A673 (cell line): ENCODE measurements around the gene SCMH1. TPM values are rescaled to one million over a fixed set of nuclear protein-coding genes. Genes with fewer than 3 reads are reported as not detected.

ENCODE experiments used
- BruUV-seq: library from RNA; stranded (reverse); fragments of 400-500 nt; replicated peaks from 2 replicates; lab custom pipeline; 2021; lab: Mats Ljungman, UMichigan
- CTCF ChIA-PET: fragments of 300-600 bp; sonication (Branson Sonifier 250); formaldehyde crosslinking; loops from one replicate; lab custom pipeline; 2022; ENCODE audit warnings: antibody characterized with exemption; lab: Charles Lee
- POLR2A ChIA-PET: fragments of 300-600 bp; sonication (Branson Sonifier 250); formaldehyde crosslinking; loops from one replicate; lab custom pipeline; 2022; ENCODE audit warnings: antibody characterized with exemption; ENCODE audit not compliant: low non-redundant PET; lab: Charles Lee
- DNase-seq: peaks from one replicate; pipeline ENCODE4 v3.0.0-alpha.2; 2015; ENCODE audit warnings: low spot score
- H3K27ac ChIP-seq: fragments of 200-600 bp; sonication (generic); 2 replicates; pipeline ENCODE4 v1.5.1; 2016; ENCODE audit warnings: mixed run types, low read depth, mild to moderate bottlenecking, mixed read lengths, antibody characterized with exemption, low read length; ENCODE audit not compliant: poor library complexity, severe bottlenecking
- H3K27me3 ChIP-seq: fragments of 200-600 bp; sonication (generic); replicated peaks from 2 replicates; pipeline ENCODE4 v1.6.1; 2017; ENCODE audit warnings: mixed run types, low read depth, mild to moderate bottlenecking, mixed read lengths, antibody characterized with exemption, low read length; ENCODE audit not compliant: insufficient read depth, poor library complexity
- H3K36me3 ChIP-seq: fragments of 200-600 bp; sonication (generic); 2 replicates; pipeline ENCODE4 v1.6.1; 2016; ENCODE audit warnings: mixed run types, mild to moderate bottlenecking, mixed read lengths, antibody characterized with exemption, low read length; ENCODE audit not compliant: insufficient read depth, poor library complexity, severe bottlenecking
- H3K4me1 ChIP-seq: fragments of 200-600 bp; sonication (generic); 2 replicates; pipeline ENCODE4 v1.6.1; 2017; ENCODE audit warnings: mixed run types, mild to moderate bottlenecking, mixed read lengths, antibody characterized with exemption, low read length; ENCODE audit not compliant: insufficient read depth, poor library complexity, severe bottlenecking
- H3K4me3 ChIP-seq: fragments of 200-600 bp; sonication (generic); 2 replicates; pipeline ENCODE4 v1.5.1; 2016; ENCODE audit warnings: low read depth, mixed run types, mild to moderate bottlenecking, mixed read lengths, low read length; ENCODE audit not compliant: poor library complexity, severe bottlenecking
- H3K9me3 ChIP-seq: fragments of 200-600 bp; sonication (generic); 2 replicates; pipeline ENCODE4 v1.6.1; 2016; ENCODE audit warnings: mixed run types, low read depth, mild to moderate bottlenecking, mixed read lengths, antibody characterized with exemption, low read length; ENCODE audit not compliant: poor library complexity, severe bottlenecking
- EZH2 ChIP-seq: fragments of 200-600 bp; sonication (generic); IDR thresholded peaks from 2 replicates; pipeline ENCODE4 v1.6.1; 2017; ENCODE audit warnings: borderline replicate concordance, low read depth, mild to moderate bottlenecking, mixed read lengths, antibody characterized with exemption, low read length; ENCODE audit not compliant: poor library complexity, severe bottlenecking
- intact Hi-C: fragments of 100-400 bp; cut with micrococcal nuclease; formaldehyde crosslinking; loops from one replicate; pipeline ENCODE4 v1.10.0; 2022; ENCODE audit not compliant: unreplicated experiment
- total RNA-seq: library from RNA; stranded (reverse); gene quantifications from 2 replicates; pipeline ENCODE4 v1.2.3, GENCODE V29; 2021
- TF ChIP-seq, protein P1 (sequence below): fragments of 300-800, 200-600 bp; sonication (generic); conservative IDR thresholded peaks from 2 replicates; pipeline ENCODE4 v1.5.1; 2017; ENCODE audit warnings: low read depth, mild to moderate bottlenecking, antibody characterized with exemption, low read length, moderate library complexity, mixed read lengths

SCMH1 gene
- total RNA-seq, 1 experiment from 2014 or later, result 30.4 TPM

DNA sequence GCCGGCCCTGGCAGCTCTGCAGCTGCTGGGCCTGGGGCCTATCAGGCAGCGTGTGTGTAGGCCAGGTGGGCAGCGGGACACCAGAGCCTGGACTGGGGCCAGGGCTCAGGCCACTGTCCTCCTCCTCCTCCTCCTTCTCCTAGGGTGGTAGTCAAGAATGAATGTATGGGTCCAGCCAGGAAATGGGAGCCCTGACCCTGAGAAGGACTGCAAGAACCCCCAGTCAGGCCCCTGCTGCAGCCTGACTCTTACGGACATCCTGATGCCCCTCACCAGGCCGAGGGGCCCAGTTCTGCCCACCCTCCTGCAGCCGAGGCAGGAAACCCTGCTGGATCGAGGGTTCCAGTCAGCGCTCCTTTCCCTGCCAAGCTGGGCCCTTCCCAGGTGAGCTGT, 224.1 kb downstream of the SCMH1 start:
- intact Hi-C loops, result loop anchor here (5.0 kb wide), 1 partner anchor 224 kb away; the partner anchor contains the start of gene SCMH1
- H3K36me3 ChIP-seq, result peaks cover 31% of the 10 kb centered on the region
- no peak for TF ChIP-seq EZH2
- TF ChIP-seq, protein P1, sequence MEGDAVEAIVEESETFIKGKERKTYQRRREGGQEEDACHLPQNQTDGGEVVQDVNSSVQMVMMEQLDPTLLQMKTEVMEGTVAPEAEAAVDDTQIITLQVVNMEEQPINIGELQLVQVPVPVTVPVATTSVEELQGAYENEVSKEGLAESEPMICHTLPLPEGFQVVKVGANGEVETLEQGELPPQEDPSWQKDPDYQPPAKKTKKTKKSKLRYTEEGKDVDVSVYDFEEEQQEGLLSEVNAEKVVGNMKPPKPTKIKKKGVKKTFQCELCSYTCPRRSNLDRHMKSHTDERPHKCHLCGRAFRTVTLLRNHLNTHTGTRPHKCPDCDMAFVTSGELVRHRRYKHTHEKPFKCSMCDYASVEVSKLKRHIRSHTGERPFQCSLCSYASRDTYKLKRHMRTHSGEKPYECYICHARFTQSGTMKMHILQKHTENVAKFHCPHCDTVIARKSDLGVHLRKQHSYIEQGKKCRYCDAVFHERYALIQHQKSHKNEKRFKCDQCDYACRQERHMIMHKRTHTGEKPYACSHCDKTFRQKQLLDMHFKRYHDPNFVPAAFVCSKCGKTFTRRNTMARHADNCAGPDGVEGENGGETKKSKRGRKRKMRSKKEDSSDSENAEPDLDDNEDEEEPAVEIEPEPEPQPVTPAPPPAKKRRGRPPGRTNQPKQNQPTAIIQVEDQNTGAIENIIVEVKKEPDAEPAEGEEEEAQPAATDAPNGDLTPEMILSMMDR, result no peak
- H3K4me3 ChIP-seq, result no peak overlapping the region
- H3K4me1 ChIP-seq, result no peaks in the 10 kb centered on the region
- no peak overlapping the region for H3K27ac ChIP-seq
- ChIA-PET POLR2A (no interaction called here), CTCF (no interaction called here)
- no peak for DNase-seq
- no peaks in the 10 kb centered on the region for H3K27me3 ChIP-seq
- no TSS peak for BruUV-seq
- no peaks in the 10 kb centered on the region for H3K9me3 ChIP-seq

DNA sequence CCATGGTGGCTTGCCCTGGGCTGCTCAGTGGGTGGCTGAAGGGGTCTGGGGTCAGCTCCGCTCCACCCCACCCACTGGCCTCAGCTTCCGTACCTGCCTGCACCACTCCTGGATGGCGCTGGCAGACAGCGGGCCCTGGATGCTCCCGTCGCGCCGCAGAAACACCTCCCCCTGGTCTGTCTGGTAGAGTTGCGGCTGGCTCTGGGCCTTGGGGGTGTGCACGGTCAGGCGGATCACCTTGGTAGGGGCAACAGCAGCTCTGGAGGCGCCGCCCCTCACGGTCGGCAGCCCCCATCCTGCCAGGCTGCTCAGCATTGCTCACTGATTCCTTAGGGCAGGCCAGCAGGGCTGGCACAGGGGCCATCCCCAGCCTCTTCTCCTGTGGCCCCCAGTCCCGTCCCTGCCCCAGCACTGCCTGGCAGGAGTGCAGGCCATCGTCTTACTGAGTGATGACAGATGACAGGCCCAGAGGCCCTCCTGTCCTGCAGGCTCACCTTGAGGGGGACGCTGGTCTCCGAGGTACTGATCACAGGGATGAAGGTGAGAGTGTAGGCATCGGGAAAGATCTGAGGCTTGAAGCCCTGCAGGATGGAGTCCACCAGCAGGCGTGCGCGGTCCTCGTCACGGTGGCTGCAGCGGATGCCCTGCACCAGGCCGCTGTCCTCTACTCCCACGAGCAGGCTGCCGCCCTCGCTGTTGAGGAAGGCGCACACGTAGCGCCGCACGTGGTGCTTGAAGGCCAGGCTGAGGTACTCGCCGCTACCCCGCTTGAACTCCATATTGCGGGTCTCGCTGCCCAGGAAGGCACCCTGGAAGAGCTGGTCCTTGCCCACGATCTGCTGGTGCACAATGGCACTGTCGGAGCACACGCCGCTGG, 224.7 kb downstream of the SCMH1 start:
- TF ChIP-seq, protein P1, result no peak
- TF ChIP-seq EZH2, result no peak
- Histone ChIP-seq H3K4me1 (no peaks in the 10 kb centered on the region), H3K4me3 (no peak overlapping the region), H3K9me3 (no peaks in the 10 kb centered on the region), H3K36me3 (peaks cover 37% of the 10 kb centered on the region), H3K27me3 (no peaks in the 10 kb centered on the region), H3K27ac (no peak overlapping the region)
- no peak for DNase-seq
- BruUV-seq, result no TSS peak
- ChIA-PET CTCF (no interaction called here), POLR2A (no interaction called here)
- intact Hi-C loops, result loop anchor here (5.0 kb wide), 1 partner anchor 225 kb away; the partner anchor contains the start of gene SCMH1

DNA sequence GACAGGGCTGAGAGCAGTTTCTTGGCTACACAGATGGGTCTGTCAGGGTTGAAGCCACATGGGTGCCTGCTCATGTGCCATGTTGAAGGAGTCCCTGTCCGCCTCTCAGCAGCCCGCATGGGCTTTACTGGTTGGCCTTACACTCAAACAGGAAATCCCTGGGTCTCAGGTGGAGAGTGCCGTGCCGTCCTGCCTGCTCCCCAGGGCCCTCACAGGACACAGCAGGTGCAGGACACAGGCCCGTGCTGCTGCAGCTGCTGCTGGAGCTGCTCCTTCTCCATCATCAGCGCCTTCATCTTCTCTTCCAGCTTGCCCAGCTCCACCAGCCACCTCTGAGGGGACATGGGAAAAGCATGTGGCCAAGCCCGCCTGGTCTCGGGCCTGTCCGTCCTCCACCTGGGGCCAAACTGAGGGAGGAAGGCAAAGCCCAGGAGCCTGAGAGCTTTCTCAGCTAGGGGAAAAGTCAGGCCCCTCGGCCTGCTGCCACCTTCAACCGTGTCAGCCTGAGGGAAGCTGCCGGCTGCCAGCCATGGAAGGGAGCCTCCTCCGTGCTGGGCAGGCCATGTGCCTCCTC, 226.1 kb downstream of the SCMH1 start:
- Histone ChIP-seq H3K36me3 (peaks cover 51% of the 10 kb centered on the region), H3K9me3 (no peaks in the 10 kb centered on the region), H3K4me3 (no peak overlapping the region), H3K4me1 (no peaks in the 10 kb centered on the region), H3K27me3 (no peaks in the 10 kb centered on the region), H3K27ac (peak overlapping the region; percentile 42)
- ChIA-PET CTCF (no interaction called here), POLR2A (no interaction called here)
- BruUV-seq, result no TSS peak
- no peak for DNase-seq
- intact Hi-C loops, result loop anchor here (5.0 kb wide), 1 partner anchor 226 kb away; the partner anchor contains the start of gene SCMH1
- TF ChIP-seq EZH2, result no peak
- TF ChIP-seq, protein P1, result no peak
